ENCODE data around the gene TRAPPC3L.

DNA sequence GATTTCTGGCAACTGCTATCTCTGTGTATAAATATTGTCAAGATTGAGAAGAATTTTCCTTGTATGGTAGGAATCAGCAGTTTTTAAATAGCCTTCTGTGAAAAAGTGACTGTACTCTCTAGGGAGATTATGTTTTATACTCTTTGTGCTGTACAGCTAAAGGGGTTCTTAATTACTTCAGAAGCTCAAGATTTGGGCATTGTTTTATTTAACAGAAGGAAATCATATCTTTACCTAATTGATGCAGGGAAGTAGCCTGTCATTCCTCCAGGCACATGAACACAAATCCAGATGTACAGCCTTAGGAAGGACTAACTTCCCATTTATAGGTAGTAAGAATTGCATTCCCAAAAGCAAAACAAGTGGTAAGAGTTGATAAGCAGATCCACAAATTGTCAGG is 32.8 kb downstream of the TRAPPC3L start:
- no peak for TF ChIP-seq POLR2A (IDR thresholded peaks at IDR 0.05; ENCODE audit: low read depth, low read length)
- TF ChIP-seq TAF1 (IDR thresholded peaks at IDR 0.05; ENCODE audit: borderline replicate concordance, low read depth, low read length) = no peak
- no peak for TF ChIP-seq POLR2AphosphoS5 (IDR thresholded peaks at IDR 0.05; ENCODE audit: low read depth, low read length)
